ENCODE measurements around the gene SOD1. TPM values are rescaled to one million over a fixed set of nuclear protein-coding genes. Genes with fewer than 3 reads are reported as not detected.

The SOD1 gene
- total RNA-seq, result 100 to 1,000 TPM; 185 to 234 TPM
- polyA plus RNA-seq (2013, experiment 1 of 2), result 192 TPM
- 170 TPM for polyA plus RNA-seq (2013, experiment 2 of 2)
- long read RNA-seq, experiment 1, transcript SOD1-201 (5 exons, 966 nt), result major isoform, 118 of 141 reads
- long read RNA-seq, experiment 1, partial matches to known transcripts, result 8 of 141 reads
- long read RNA-seq, experiment 1, other reads (novel, unspliced or antisense), result 15 of 141 reads
- long read RNA-seq, experiment 2, transcript SOD1-201 (5 exons, 966 nt), result major isoform, 80 of 83 reads
- long read RNA-seq, experiment 2, partial matches to known transcripts, result 1 of 83 reads
- long read RNA-seq, experiment 2, other reads (novel, unspliced or antisense), result 2 of 83 reads
- long read RNA-seq, experiment 3, transcript SOD1-201 (5 exons, 966 nt), result major isoform, 109 of 122 reads
- long read RNA-seq, experiment 3, partial matches to known transcripts, result 7 of 122 reads
- long read RNA-seq, experiment 3, other reads (novel, unspliced or antisense), result 6 of 122 reads
- long read RNA-seq, experiment 4, transcript SOD1-201 (5 exons, 966 nt), result major isoform, 256 of 270 reads
- long read RNA-seq, experiment 4, partial matches to known transcripts, result 2 of 270 reads
- long read RNA-seq, experiment 4, other reads (novel, unspliced or antisense), result 11 of 270 reads

DNA sequence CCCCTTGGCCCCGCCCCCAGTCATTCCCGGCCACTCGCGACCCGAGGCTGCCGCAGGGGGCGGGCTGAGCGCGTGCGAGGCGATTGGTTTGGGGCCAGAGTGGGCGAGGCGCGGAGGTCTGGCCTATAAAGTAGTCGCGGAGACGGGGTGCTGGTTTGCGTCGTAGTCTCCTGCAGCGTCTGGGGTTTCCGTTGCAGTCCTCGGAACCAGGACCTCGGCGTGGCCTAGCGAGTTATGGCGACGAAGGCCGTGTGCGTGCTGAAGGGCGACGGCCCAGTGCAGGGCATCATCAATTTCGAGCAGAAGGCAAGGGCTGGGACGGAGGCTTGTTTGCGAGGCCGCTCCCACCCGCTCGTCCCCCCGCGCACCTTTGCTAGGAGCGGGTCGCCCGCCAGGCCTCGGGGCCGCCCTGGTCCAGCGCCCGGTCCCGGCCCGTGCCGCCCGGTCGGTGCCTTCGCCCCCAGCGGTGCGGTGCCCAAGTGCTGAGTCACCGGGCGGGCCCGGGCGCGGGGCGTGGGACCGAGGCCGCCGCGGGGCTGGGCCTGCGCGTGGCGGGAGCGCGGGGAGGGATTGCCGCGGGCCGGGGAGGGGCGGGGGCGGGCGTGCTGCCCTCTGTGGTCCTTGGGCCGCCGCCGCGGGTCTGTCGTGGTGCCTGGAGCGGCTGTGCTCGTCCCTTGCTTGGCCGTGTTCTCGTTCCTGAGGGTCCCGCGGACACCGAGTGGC, at the start of gene SOD1:
Gene SOD1, plus strand, starts transcription at position 158 of the 723 bp plus-strand sequence. Its CDS starts 77 bp downstream, at position 235.
- peaks cover 20% of the 10 kb centered on the region for H3K4me1 Mint-ChIP-seq
- WGBS, 2 experiments (ENCODE audit: insufficient coverage in 1 of 2, insufficient read length in 1 of 2), result 0% methylated on average over 47 to 87 of the region's 87 CpGs
- DNase-seq, result peak; percentile 96

DNA sequence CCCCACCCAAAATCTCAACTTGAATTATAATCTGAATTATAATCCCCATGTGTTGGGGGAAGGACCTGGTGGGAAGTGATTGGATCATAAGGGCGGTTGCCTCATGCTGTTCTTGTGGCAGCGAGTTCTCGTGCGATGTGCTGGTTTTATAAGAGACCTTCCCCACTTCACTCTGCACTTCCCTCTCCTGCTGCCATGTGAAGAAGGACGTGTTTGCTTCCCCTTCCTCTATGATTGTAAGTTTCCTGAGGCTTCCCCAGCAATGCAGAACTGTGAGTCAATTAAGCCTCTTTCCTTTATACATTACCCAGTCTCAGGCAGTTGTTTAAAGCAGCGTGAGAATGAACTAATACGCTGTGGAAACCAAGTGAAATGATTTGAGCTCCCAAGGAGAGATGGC, 48.0 kb upstream of the SOD1 start:
- 90 to 94% methylated on average over 7 of the region's 7 CpGs for WGBS, 2 experiments (ENCODE audit: insufficient coverage in 1 of 2, insufficient read length in 1 of 2)
- H3K27ac ChIP-seq (ENCODE audit: low read depth, low read length), result no peak overlapping the region
- H3K9ac ChIP-seq (ENCODE audit: extremely low read depth, low read length, poor library complexity, severe bottlenecking), result no peak overlapping the region
- no peaks in the 10 kb centered on the region for H3K4me1 ChIP-seq (ENCODE audit: control insufficient read depth, insufficient read depth, low read length)
- no peak overlapping the region for H3K4me3 ChIP-seq (ENCODE audit: low read length)
- peaks cover 3% of the 10 kb centered on the region for H3K27me3 Mint-ChIP-seq (ENCODE audit: insufficient read depth)
- no peaks in the 10 kb centered on the region for H3K4me1 Mint-ChIP-seq
- H3K27me3 ChIP-seq (ENCODE audit: control insufficient read depth, insufficient read depth, low read length, poor library complexity, severe bottlenecking), result no peaks in the 10 kb centered on the region
- no peak overlapping the region for H3K27ac Mint-ChIP-seq
- peaks cover 5% of the 10 kb centered on the region for H3K9me3 ChIP-seq (ENCODE audit: control insufficient read depth, low read length)
- no peak overlapping the region for H3K4me3 Mint-ChIP-seq
- TF ChIP-seq, protein P1, sequence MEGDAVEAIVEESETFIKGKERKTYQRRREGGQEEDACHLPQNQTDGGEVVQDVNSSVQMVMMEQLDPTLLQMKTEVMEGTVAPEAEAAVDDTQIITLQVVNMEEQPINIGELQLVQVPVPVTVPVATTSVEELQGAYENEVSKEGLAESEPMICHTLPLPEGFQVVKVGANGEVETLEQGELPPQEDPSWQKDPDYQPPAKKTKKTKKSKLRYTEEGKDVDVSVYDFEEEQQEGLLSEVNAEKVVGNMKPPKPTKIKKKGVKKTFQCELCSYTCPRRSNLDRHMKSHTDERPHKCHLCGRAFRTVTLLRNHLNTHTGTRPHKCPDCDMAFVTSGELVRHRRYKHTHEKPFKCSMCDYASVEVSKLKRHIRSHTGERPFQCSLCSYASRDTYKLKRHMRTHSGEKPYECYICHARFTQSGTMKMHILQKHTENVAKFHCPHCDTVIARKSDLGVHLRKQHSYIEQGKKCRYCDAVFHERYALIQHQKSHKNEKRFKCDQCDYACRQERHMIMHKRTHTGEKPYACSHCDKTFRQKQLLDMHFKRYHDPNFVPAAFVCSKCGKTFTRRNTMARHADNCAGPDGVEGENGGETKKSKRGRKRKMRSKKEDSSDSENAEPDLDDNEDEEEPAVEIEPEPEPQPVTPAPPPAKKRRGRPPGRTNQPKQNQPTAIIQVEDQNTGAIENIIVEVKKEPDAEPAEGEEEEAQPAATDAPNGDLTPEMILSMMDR (conservative IDR thresholded peaks at IDR 0.05), result no peak
- no peaks in the 10 kb centered on the region for H3K36me3 Mint-ChIP-seq (ENCODE audit: low read depth)
- H3K36me3 ChIP-seq (ENCODE audit: control insufficient read depth, insufficient read depth, low read length), result no peaks in the 10 kb centered on the region
- H3K9me3 Mint-ChIP-seq, result peaks cover 25% of the 10 kb centered on the region
- DNase-seq, result no peak

More for the DNA sequence above, at the start of gene SOD1:
- peaks cover 16% of the 10 kb centered on the region for H3K36me3 ChIP-seq (ENCODE audit: control insufficient read depth, insufficient read depth, low read length)
- H3K27me3 ChIP-seq (ENCODE audit: control insufficient read depth, insufficient read depth, low read length, poor library complexity, severe bottlenecking), result no peaks in the 10 kb centered on the region
- H3K36me3 Mint-ChIP-seq (ENCODE audit: low read depth), result peaks cover 30% of the 10 kb centered on the region
- peak within 1 kb of the TSS; percentile 98 for H3K27ac Mint-ChIP-seq
- peak within 1 kb of the TSS; percentile 86 for H3K4me3 ChIP-seq (ENCODE audit: low read length)
- peaks cover 5% of the 10 kb centered on the region for H3K9me3 Mint-ChIP-seq
- no peaks in the 10 kb centered on the region for H3K9me3 ChIP-seq (ENCODE audit: control insufficient read depth, low read length)
- peak within 1 kb of the TSS; percentile 59 for H3K9ac ChIP-seq (ENCODE audit: extremely low read depth, low read length, poor library complexity, severe bottlenecking)
- H3K4me1 ChIP-seq (ENCODE audit: control insufficient read depth, insufficient read depth, low read length), result peaks cover 2% of the 10 kb centered on the region
- peak within 1 kb of the TSS; percentile 84 for H3K27ac ChIP-seq (ENCODE audit: low read depth, low read length)
- no peaks in the 10 kb centered on the region for H3K27me3 Mint-ChIP-seq (ENCODE audit: insufficient read depth)
- H3K4me3 Mint-ChIP-seq, result peak within 1 kb of the TSS; percentile 90
- TF ChIP-seq, protein P1 (conservative IDR thresholded peaks at IDR 0.05), result peak; percentile 13
